ENCODE measurements around the gene MAP1S.

The MAP1S gene

DNA sequence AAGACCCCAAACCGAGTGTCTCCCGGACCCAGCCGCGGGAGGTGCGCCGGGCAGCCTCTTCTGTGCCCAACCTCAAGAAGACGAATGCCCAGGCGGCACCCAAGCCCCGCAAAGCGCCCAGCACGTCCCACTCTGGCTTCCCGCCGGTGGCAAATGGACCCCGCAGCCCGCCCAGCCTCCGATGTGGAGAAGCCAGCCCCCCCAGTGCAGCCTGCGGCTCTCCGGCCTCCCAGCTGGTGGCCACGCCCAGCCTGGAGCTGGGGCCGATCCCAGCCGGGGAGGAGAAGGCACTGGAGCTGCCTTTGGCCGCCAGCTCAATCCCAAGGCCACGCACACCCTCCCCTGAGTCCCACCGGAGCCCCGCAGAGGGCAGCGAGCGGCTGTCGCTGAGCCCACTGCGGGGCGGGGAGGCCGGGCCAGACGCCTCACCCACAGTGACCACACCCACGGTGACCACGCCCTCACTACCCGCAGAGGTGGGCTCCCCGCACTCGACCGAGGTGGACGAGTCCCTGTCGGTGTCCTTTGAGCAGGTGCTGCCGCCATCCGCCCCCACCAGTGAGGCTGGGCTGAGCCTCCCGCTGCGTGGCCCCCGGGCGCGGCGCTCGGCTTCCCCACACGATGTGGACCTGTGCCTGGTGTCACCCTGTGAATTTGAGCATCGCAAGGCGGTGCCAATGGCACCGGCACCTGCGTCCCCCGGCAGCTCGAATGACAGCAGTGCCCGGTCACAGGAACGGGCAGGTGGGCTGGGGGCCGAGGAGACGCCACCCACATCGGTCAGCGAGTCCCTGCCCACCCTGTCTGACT is 7.9 kb downstream of the MAP1S start:
- no peak overlapping the region for H3K27ac ChIP-seq
- no peak for DNase-seq (ENCODE audit: low read depth, low spot score)

DNA sequence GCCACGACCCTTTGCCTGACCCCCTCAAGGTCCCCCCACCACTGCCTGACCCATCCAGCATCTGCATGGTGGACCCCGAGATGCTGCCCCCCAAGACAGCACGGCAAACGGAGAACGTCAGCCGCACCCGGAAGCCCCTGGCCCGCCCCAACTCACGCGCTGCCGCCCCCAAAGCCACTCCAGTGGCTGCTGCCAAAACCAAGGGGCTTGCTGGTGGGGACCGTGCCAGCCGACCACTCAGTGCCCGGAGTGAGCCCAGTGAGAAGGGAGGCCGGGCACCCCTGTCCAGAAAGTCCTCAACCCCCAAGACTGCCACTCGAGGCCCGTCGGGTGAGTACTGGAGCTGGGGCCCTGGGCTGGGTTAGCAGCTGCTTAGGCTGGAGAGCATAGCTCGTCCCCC is 8.6 kb downstream of the MAP1S start:
- DNase-seq (ENCODE audit: low read depth, low spot score) = no peak
- no peak overlapping the region for H3K27ac ChIP-seq

DNA sequence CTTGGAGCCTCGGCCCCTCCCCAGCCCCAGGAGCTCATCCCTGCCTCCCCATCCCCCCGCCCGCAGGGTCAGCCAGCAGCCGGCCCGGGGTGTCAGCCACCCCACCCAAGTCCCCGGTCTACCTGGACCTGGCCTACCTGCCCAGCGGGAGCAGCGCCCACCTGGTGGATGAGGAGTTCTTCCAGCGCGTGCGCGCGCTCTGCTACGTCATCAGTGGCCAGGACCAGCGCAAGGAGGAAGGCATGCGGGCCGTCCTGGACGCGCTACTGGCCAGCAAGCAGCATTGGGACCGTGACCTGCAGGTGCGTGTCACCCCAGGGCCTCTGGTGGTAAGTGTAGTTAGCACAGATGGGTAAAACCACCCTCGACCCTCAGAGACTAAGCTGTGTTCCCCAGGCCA is 13.8 kb downstream of the MAP1S start:
- DNase-seq (ENCODE audit: low read depth, low spot score) = no peak

DNA sequence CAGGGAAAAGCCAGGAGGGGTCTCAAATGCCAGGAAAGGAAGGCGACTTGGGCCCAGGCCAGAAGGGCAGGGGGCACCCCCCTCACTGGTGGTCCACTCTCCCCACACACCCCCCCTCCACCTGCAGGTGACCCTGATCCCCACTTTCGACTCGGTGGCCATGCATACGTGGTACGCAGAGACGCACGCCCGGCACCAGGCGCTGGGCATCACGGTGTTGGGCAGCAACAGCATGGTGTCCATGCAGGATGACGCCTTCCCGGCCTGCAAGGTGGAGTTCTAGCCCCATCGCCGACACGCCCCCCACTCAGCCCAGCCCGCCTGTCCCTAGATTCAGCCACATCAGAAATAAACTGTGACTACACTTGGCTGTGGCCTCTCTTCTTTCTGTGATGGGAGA is 14.9 kb downstream of the MAP1S start:
- DNase-seq (ENCODE audit: low read depth, low spot score) = no peak
- no peak overlapping the region for H3K27ac ChIP-seq

More for the DNA sequence above, 13.8 kb downstream of the MAP1S start:
- no peak overlapping the region for H3K27ac ChIP-seq

DNA sequence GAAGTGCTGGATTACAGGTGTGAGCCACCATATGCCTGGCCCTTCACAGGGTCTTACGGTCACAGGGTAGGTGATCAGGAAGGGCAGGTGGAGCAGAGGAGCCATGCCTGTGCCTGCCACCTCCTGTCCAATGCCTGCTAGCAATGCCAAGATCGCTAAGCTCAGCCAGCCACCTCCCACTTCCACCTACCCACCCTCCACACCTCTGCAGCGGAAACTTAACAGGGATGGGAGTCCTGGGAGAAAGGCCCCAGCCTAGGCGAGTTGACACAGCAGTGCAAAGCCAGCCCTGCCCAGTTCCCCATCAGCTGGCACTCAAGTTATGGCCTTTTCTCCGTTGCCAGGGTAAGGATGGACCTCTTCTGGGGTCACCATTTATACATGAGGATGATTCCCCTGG is 16.1 kb downstream of the MAP1S start:
- H3K27ac ChIP-seq = no peak overlapping the region
- no peak for DNase-seq (ENCODE audit: low read depth, low spot score)

DNA sequence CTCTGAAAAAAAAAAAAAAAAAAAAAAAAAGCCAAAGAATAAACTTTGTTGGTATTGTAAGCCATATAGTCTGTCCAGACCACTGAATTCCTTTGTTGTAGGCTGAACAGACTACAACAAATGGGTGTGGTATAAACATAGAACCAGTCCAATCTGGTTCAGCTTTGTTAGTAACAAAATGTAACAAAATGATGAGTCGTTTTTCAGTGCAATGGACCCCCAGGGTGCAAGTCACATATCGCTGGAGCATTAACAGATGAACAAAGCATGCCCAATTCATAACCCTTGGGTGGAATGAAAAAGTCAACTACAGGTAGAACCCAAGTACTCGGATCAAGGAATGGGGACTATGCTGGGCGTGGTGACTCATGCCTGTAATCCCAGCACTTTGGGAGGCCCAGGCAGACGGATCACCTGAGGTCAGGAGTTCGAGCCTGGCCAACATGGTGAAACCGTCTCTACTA is 18.4 kb downstream of the MAP1S start:
- no peak overlapping the region for H3K27ac ChIP-seq
- DNase-seq (ENCODE audit: low read depth, low spot score) = no peak

DNA sequence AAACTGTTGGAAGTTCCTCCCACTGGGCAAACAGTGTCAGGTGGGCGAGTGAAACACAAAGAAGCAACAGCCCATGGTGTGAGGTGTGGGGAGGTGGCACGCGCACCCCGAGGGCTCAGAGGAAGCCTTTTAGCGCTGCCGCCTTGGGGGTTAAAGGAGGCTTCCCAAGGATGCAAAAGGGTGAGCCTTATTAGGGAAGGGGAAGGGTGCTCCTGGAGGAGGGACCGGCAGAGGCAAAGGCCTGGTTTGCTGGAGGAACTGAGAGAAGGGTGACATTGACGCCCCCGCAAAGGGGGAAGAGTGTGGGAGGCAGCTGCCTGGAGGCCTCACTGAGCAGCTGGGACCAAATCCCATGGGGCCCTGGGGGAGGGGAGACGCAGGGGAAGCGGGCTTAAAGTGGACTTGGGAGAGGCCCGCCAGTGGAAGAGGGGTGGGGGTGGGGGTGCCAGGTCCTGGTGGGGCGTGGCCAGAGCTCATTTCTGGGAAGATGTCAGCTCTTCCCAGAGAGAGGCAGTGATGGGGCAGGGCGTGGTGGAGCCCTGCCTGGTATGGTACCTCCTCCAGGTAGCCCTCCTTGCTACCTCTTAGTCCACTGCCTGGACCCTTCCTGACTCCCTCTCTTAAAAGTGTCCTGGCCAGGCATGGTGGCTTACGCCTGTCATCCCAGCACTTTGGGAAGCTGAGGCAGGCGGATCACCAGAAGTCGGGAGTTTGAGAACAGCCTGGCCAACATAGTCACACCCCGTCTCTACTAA is 20.0 kb downstream of the MAP1S start:
- no peak overlapping the region for H3K27ac ChIP-seq
- DNase-seq (ENCODE audit: low read depth, low spot score) = no peak

DNA sequence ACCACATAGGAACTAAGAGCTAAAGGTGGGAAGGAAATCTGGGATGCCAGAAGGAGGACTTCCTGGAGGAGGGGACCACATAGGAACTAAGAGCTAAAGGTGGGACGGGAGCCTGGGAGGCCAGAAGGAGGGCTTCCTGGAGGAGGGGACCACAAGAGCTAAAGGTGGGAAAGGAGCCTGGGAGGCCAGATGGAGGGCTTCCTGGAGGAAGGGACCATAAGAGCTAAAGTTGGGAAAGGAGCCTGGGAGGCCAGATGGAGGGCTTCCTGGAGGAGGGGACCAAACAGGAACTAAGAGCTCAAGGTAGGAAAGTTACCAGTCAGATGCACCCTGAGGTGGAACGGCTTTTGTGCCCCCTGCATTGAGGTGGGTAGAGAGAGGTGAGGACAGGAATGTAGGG is 22.2 kb downstream of the MAP1S start:
- DNase-seq (ENCODE audit: low read depth, low spot score) = no peak
- no peak overlapping the region for H3K27ac ChIP-seq

DNA sequence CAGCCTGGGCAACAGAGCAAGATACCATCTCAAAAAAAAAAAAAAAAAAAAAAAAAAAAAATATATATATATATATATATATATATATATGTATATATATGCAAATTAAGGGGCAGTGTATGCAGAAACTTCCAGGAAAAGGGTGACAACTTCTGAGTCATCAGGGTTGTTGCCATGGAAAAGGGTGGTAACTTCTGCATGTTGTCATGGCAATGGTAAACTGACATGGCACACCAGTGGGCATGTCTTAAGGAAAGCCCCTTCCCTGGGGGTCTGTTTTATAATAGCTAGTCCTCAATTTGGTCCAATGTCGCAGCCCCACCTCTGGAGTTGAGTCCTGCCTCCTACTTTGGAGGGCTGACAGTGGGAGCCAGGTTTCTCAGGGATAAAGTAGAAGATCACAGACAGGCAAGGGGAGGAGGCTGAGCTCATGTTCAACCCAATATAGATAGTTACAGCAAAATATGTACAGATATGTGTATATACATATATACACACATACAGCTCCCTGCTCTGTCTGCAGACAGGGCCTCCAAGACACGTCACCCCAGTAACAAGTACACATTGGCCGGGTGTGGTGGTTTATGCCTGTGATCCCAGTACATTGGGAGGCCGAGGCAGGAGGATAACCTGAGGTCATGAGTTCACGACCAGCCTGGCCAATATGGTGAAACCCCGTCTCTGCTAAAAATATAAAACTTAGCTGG is 24.7 kb downstream of the MAP1S start:
- no peak for DNase-seq (ENCODE audit: low read depth, low spot score)
- H3K27ac ChIP-seq = no peak overlapping the region

DNA sequence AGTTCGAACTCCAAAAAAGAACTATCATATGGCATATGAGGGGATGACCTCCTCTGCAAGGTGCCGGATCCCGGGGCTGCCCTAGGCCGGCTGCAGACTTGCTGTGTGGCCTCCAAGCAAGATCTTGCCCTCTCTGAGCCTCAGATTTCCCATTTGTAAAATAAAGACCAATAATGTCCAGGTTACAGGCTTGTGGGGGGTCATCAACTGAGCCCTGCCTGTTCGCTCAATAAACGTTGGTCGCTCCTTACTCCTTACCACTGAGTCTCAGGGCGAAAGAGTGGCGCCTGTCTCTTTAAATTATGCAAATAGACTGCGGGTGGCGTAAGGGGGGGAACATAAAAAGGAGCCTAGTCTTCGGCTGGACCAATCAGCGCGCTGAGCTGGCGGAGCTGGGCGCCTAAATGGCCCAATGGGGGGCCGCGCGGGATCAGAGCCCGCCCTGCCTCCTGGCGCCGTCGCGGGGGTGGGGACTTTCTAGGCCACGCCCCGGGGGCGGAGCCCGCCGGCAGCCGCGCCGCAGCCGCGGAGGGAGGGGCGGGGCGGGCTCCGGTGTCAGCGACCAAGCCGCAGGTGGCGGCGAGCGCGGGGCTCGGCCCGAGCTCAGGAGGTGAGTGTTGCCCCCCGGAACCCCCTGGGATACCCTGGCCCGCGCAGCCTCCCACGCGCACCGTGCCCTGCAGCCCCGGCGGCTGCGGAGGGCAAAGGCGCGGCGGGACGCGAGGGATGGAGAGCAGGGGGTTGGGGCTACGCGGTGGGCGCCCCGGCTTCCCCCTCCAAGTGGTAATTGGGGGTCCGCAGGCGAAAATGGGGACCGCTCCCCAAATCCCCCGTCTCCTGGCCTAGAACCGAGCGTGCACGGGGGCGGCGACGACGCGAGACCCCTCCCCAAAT is 28.2 kb downstream of the MAP1S start:
- H3K27ac ChIP-seq = no peak overlapping the region
- DNase-seq (ENCODE audit: low read depth, low spot score) = peak; percentile 51

DNA sequence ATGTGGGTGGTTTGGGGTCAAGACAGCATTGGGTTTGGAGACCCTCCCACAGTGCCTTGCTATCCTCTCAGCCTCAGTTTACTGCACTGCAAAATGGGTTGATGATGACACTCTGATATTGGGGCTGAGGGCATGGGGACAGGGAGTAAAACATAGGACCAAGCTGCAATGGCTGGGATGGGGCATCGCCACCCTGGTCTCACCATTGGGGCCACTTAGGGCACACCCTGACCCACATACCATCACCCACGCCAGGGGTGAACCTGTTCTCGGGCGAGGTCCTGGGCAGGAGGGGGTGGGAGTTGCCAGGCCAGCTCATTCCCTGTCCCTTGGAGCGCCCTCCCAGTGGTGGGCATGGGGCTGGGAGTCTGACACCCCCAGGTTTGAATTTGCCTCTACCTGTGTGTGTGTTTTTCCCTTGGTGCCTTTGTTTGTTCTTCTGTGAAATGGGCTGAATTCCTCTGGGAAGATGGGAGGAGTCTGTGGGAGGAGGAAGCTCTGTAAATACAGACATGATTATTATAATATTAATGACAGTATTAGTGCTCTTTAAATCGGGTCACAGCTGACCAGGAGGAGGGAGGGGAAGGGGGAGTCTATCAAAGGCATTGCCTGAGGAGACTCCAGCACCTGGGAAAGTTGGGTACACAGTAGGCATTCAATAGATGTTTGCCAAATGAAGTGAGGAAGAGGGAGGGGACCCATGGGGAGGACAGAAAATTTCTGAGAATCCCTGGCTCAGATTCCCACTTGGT is 29.8 kb downstream of the MAP1S start:
- no peak for DNase-seq (ENCODE audit: low read depth, low spot score)
- H3K27ac ChIP-seq = no peak overlapping the region

DNA sequence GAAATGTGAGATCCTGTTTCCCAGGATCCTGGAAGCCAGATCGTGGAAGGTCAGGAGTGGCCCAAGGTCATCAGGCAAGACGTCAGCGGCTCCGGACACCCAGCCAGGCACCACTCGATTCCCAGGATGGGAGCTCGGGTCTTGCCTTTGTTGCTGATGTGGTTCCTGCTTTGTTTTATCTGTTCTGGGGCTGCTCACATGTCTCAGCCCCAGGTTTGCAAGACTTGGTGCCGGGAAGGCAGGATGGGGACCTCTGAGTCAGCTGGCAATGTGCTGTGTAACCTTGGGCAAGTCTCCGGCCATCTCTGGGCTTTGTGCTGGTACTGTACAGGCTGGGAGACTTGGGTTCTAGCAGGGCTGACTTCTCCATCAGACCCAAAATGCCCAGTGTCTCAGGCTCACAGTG is 30.6 kb downstream of the MAP1S start:
- H3K27ac ChIP-seq = no peak overlapping the region
- no peak for DNase-seq (ENCODE audit: low read depth, low spot score)

DNA sequence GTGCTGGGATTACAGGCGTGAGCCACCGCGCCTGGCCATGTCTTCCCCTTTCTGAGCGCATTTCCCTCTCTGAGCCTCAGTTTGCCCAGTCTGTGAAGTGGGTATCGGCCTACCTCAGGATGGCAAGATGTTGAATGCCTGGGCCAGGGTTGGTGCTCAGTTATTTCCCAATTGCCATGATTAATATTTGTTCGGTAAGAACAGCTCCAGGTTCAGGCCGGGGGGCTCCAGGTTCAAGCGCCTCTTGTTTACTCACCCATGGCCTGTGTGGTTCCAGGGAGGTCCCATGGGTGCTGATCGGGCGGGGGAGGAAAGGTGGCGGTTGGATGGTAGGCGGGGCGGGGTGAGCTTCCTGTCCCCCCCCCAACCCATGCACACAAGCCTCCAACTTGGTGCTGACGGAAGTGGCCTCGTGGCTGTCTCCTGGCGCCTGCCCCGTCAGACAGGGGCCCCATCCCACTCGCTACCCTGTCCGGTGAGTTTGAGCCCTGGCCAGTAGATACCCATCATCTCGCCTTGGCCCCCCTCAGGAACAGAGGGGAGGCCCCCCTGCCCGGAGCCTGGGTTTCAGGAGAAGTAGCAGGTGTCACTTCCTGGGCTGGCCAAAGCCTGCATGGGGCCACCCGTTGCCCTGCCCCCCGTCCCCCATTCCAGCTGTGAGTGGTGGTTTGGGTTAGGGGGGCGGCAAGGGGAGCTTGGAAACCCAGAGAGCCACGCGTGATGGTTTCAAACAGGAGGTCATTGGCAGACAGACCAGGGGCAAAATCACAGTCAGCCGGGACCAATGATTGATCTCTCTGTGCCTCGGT is 32.0 kb downstream of the MAP1S start, which contains the start of gene FCHO1:
FCHO1 (plus strand) TSS at position 375 of the 809 bp plus-strand sequence. CDS start 3,688 bp downstream, outside the sequence.
- no peak within 1 kb of the TSS for H3K27ac ChIP-seq
- DNase-seq (ENCODE audit: low read depth, low spot score) = no peak

DNA sequence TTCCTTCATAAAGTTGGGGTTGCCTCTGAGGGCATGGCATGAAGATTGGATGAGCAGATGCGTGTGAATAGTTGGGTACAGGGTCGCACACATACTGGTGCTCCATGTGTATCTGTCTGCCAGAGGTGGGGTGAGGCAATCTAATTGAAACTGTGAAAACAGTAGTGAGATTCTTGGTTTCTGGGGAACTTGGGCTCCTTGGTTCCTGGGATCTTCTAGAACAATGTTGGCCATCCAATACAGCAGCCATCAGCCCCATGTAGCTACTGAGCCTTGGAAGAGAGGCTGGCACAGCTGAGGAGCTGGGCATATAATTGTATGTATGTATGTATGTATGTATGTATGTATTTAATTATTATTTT is 32.6 kb downstream of the MAP1S start:
- no peak overlapping the region for H3K27ac ChIP-seq
- DNase-seq (ENCODE audit: low read depth, low spot score) = no peak

DNA sequence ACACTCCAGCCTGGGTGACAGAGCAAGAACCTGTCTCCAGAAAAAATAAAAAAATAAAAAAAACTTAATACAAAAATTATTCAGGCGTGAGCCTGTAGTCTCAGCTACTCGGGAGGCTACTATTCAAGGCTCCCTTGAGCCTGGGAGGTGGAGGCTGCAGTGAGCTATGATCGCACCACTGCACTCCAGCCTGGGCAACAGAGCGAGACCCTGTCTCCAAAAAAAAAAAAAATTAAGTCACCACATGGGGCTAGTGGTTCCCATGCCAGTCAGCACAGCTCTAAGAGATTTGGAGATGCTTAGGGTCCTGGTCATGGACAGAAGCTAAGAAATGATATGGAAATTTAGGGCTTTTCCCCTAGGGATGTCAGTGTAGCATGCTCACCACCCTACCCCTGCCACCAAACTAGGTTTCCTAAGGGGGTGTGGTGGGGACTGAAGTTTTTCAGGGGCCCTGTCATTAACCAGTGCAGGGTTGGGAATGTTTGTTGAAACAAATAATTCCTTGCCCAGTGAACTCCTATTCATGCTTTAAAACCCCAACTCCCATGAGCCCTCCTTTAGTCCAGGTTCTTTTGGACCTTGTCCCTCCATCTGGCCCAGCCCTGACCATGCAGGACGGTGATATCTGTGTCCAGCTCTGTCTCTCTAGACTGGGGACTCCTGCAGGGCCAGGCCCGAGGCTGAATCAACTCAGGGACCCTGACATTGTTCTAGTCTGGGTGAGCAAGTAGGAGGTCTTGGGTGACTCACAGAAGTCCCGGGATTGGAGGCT is 33.8 kb downstream of the MAP1S start:
- H3K27ac ChIP-seq = no peak overlapping the region
- no peak for DNase-seq (ENCODE audit: low read depth, low spot score)

DNA sequence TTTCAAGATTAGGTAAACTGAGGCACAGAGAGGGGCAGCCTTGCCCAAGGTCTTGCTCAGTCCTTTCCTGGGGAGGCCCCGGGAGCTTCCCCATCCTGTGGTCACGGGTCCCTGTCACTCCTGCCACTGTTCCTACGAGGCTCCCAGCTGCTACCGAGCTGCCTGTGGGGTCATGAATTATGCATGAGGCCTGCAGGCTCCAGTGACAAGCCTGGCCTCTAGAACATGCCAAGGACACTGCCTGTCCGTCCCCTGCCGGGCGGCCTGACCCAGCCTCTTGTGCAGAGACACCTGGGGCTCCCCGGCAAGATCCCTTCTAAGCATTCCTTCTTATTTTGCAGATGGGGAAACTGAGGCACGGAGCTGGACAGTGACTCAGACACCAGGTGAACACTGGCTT is 34.7 kb downstream of the MAP1S start:
- H3K27ac ChIP-seq = no peak overlapping the region

DNA sequence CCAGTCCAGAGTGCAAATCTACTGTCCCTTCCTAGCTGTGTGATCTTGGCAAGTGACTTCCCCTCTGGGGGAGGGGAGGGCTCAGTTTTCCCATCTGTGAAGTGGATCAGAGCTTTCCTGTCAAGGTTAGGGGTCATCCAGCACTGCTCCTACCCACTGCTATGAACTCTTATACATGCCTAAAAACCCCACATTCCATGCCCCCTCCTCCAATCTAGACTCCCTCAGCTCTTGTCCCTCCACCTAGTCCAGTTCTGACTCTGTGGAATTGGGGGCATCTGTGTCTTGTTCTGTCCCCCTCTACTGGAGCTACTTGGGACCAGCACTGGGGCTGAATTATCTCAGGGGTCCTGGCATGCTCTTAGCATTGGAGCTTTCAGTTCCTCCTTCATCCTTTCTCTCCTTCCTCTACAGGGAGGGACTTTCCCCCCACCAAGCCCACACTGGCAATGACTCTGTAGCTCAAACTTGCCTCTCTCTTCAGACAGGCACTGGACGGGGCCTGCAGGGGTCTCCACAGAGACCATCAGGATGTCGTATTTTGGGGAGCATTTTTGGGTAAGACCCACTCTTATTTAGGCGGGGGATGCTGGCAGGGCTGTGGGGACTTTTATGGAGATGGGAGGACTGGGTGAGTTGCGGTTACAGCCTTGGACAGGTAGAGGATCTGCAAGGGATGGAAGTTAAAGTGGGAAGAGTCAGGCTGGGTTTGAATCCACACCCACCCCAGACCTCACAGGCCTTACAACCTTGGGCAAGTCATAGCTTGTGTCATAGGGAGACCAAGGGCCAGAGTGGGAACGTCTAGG is 35.6 kb downstream of the MAP1S start:
- no peak overlapping the region for H3K27ac ChIP-seq
- no peak for DNase-seq (ENCODE audit: low read depth, low spot score)

More for the DNA sequence above, 34.7 kb downstream of the MAP1S start:
- DNase-seq (ENCODE audit: low read depth, low spot score) = no peak
